OCI-LY7 (cell line): Measurements from ENCODE around the gene LRRC53. TPM values are rescaled to one million over a fixed set of nuclear protein-coding genes. Genes with fewer than 3 reads are reported as not detected.

Source experiments
- BruUV-seq: library from RNA; stranded (reverse); fragments of 400-500 nt; replicated peaks from 2 replicates; lab custom pipeline; 2021; lab: Mats Ljungman, UMichigan
- CTCF ChIA-PET: fragments of 300-600 bp; sonication (Branson Sonifier 250); formaldehyde crosslinking; loops from one replicate; lab custom pipeline; 2022; ENCODE audit warnings: antibody characterized with exemption; ENCODE audit not compliant: unreplicated experiment; lab: Charles Lee
- POLR2A ChIA-PET: fragments of 300-600 bp; sonication (Branson Sonifier 250); formaldehyde crosslinking; loops from one replicate; lab custom pipeline; 2022; ENCODE audit warnings: antibody characterized with exemption; lab: Charles Lee
- DNase-seq: peaks from one replicate; pipeline ENCODE4 v3.0.0-alpha.2; 2015; ENCODE audit warnings: low spot score
- H2AFZ ChIP-seq: fragments of 200-600 bp; sonication (generic), shearing (Covaris generic); 2 replicates; pipeline ENCODE4 v1.6.1; 2014; ENCODE audit warnings: mild to moderate bottlenecking, antibody characterized with exemption, low read length, moderate library complexity
- H3K27ac ChIP-seq: fragments of 200-600 bp; sonication (generic); 2 replicates; pipeline ENCODE4 v1.5.1; 2014; ENCODE audit warnings: mixed run types, low read depth, mild to moderate bottlenecking, moderate library complexity, low read length, inconsistent platforms; ENCODE audit not compliant: poor library complexity, severe bottlenecking
- H3K36me3 ChIP-seq: fragments of 200-600 bp; sonication (generic); 2 replicates; pipeline ENCODE4 v1.6.1; 2014; ENCODE audit warnings: mild to moderate bottlenecking, antibody characterized with exemption, low read length, moderate library complexity, mixed read lengths; ENCODE audit not compliant: insufficient read depth
- H3K4me1 ChIP-seq: fragments of 200-600 bp; sonication (generic); 2 replicates; pipeline ENCODE4 v1.5.1; 2014; ENCODE audit warnings: mild to moderate bottlenecking, low read length; ENCODE audit not compliant: insufficient read depth, poor library complexity, severe bottlenecking
- H3K4me2 ChIP-seq: fragments of 200-600 bp; sonication (generic); 2 replicates; pipeline ENCODE4 v1.6.1; 2014; ENCODE audit warnings: mild to moderate bottlenecking, low read length
- H3K4me3 ChIP-seq: fragments of 200-600 bp; sonication (generic); 2 replicates; pipeline ENCODE4 v1.5.1; 2014; ENCODE audit warnings: mild to moderate bottlenecking, low read depth, low read length; ENCODE audit not compliant: poor library complexity, severe bottlenecking
- H3K79me2 ChIP-seq: fragments of 200-600 bp; sonication (generic); 2 replicates; pipeline ENCODE4 v1.6.1; 2016; ENCODE audit warnings: low read depth, mild to moderate bottlenecking, low read length, moderate library complexity, mixed read lengths; ENCODE audit not compliant: insufficient read depth
- H3K9me2 ChIP-seq: fragments of 200-600 bp; sonication (generic); 2 replicates; pipeline ENCODE4 v1.6.1; 2016; ENCODE audit warnings: mild to moderate bottlenecking, low read length, mixed read lengths; ENCODE audit not compliant: insufficient read depth
- H3K9me3 ChIP-seq: fragments of 200-600 bp; sonication (generic); 2 replicates; pipeline ENCODE4 v1.6.1; 2014; ENCODE audit warnings: mild to moderate bottlenecking, mixed run types, low read length, mixed read lengths
- H4K20me1 ChIP-seq: fragments of 200-600 bp; sonication (generic); 2 replicates; pipeline ENCODE4 v1.6.1; 2014; ENCODE audit warnings: mild to moderate bottlenecking, antibody characterized with exemption, low read length, moderate library complexity, mixed read lengths; ENCODE audit not compliant: insufficient read depth
- CTCF ChIP-seq: fragments of 200-600 bp; sonication (generic); conservative IDR thresholded peaks from 2 replicates; pipeline ENCODE4 v1.5.1; 2014; ENCODE audit warnings: mild to moderate bottlenecking, antibody characterized with exemption, low read length, moderate library complexity, mixed read lengths
- EZH2phosphoT487 ChIP-seq: fragments of 200-600 bp; sonication (generic); IDR thresholded peaks from 2 replicates; pipeline ENCODE4 v1.6.1; 2018; ENCODE audit warnings: low read depth, borderline replicate concordance, mild to moderate bottlenecking, mixed run types, antibody characterized with exemption, low read length, moderate library complexity, mixed read lengths
- intact Hi-C: fragments of 100-400 bp; cut with micrococcal nuclease; formaldehyde crosslinking; loops from one replicate; pipeline ENCODE4 v1.10.0; 2022; ENCODE audit not compliant: unreplicated experiment
- total RNA-seq, 2 experiments: library from RNA; depleted of rRNA in 1 of 2; stranded (reverse); fragments of >200 nt in 1 of 2; shearing (Covaris generic) in 1 of 2; gene quantifications; 2 replicates each; pipeline ENCODE4 v1.2.3, GENCODE V29; 2014 to 2022

Gene LRRC53
- total RNA-seq, 2 experiments from 2014 or later, result not detected

- BruUV-seq, result no TSS peak
- no peak for DNase-seq
- no peaks in the 10 kb centered on the region for H3K9me2 ChIP-seq
- TF ChIP-seq EZH2phosphoT487, result no peak
- no peak for TF ChIP-seq CTCF
- POLR2A ChIA-PET, result interaction anchor here (1.0 kb wide), 1 partner anchor 16 kb away, joined by 3 read pairs; no protein-coding TSS in a partner anchor
- no peak overlapping the region for H3K27ac ChIP-seq
- CTCF ChIA-PET, result no interaction called here
- no peaks in the 10 kb centered on the region for H4K20me1 ChIP-seq
- no peak overlapping the region for H2AFZ ChIP-seq
- H3K4me2 ChIP-seq, result no peak overlapping the region
- intact Hi-C loops, result no loop called here
- no peaks in the 10 kb centered on the region for H3K9me3 ChIP-seq
- no peaks in the 10 kb centered on the region for H3K36me3 ChIP-seq
- no peak overlapping the region for H3K4me3 ChIP-seq
- no peaks in the 10 kb centered on the region for H3K4me1 ChIP-seq
- H3K79me2 ChIP-seq, result no peaks in the 10 kb centered on the region
Measured at GRCh38 chr1:74427681-74428080, 84.7 kb downstream of the LRRC53 start.

- CTCF ChIA-PET, result no interaction called here
- no peaks in the 10 kb centered on the region for H4K20me1 ChIP-seq
- no peaks in the 10 kb centered on the region for H3K9me2 ChIP-seq
- TF ChIP-seq EZH2phosphoT487, result no peak
- no peak for TF ChIP-seq CTCF
- no peak for DNase-seq
- no peaks in the 10 kb centered on the region for H3K79me2 ChIP-seq
- no peak overlapping the region for H3K27ac ChIP-seq
- no peak overlapping the region for H3K4me2 ChIP-seq
- no TSS peak for BruUV-seq
- H3K36me3 ChIP-seq, result no peaks in the 10 kb centered on the region
- H3K4me1 ChIP-seq, result no peaks in the 10 kb centered on the region
- intact Hi-C loops, result no loop called here
- no peak overlapping the region for H3K4me3 ChIP-seq
- POLR2A ChIA-PET, result interaction anchor here (1.3 kb wide), 1 partner anchor 9 kb away, joined by 6 read pairs; no protein-coding TSS in a partner anchor
- no peak overlapping the region for H2AFZ ChIP-seq
- H3K9me3 ChIP-seq, result no peaks in the 10 kb centered on the region
Measured at GRCh38 chr1:74426208-74426937, 86.0 kb downstream of the LRRC53 start.

- Histone ChIP-seq H4K20me1 (no peaks in the 10 kb centered on the region), H3K9me3 (no peaks in the 10 kb centered on the region), H3K4me3 (no peak overlapping the region), H3K27ac (no peak overlapping the region), H3K4me1 (no peaks in the 10 kb centered on the region), H3K79me2 (no peaks in the 10 kb centered on the region), H2AFZ (no peak overlapping the region), H3K9me2 (no peaks in the 10 kb centered on the region), H3K36me3 (no peaks in the 10 kb centered on the region), H3K4me2 (no peak overlapping the region)
- intact Hi-C loops, result no loop called here
- no TSS peak for BruUV-seq
- POLR2A ChIA-PET, result interaction anchor here (1.3 kb wide), 1 partner anchor 10 kb away, joined by 6 read pairs; no protein-coding TSS in a partner anchor
- TF ChIP-seq EZH2phosphoT487 (no peak), CTCF (no peak)
- no peak for DNase-seq
- CTCF ChIA-PET, result no interaction called here
Measured at GRCh38 chr1:74425676-74426075, 86.7 kb downstream of the LRRC53 start.
